ENCODE data around the gene SAFB. TPM values are rescaled to one million over a fixed set of nuclear protein-coding genes. Genes with fewer than 3 reads are reported as not detected.
A peak's percentile ranks its signal among the peaks of the same experiment; 100 is the strongest.

Gene SAFB
- total and polyA plus RNA-seq, 7 donors = 51.3 to 88.9 (median 62.1) TPM

DNA sequence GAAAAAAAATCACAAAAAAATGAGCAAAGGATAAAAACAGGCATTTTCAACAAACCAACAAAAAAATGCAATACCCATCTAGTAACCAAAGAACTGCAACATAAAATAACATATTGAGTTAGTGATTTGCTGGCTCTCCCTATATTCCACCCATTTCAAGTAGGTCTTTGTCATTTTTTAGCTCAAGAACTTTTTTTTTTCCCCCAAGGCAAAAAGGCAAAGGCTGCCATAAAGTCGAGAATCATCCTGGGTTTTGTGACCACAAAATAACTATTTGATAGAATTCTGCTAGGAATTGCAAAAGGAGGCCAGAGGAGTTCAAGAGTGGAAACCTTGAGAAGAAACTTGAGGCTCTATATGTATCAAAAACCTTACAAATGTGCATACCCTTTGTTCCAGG, 5.8 kb upstream of the SAFB start:
- intact Hi-C loops (cut with DNase I) = no loop called here
- peaks cover 25 to 91% of the 10 kb centered on the region in 2 donors for H3K36me3 ChIP-seq (ENCODE audit: insufficient read depth in 1 of 2, low read depth in 1 of 2)
- WGBS, 3 donors = 84 to 92% (median 91%) methylated on average over 1 of the region's 1 CpG
- H3K27ac ChIP-seq = no peak overlapping the region
- no peak for ATAC-seq
- H3K4me3 ChIP-seq = no peak overlapping the region
- TF ChIP-seq, protein P1, sequence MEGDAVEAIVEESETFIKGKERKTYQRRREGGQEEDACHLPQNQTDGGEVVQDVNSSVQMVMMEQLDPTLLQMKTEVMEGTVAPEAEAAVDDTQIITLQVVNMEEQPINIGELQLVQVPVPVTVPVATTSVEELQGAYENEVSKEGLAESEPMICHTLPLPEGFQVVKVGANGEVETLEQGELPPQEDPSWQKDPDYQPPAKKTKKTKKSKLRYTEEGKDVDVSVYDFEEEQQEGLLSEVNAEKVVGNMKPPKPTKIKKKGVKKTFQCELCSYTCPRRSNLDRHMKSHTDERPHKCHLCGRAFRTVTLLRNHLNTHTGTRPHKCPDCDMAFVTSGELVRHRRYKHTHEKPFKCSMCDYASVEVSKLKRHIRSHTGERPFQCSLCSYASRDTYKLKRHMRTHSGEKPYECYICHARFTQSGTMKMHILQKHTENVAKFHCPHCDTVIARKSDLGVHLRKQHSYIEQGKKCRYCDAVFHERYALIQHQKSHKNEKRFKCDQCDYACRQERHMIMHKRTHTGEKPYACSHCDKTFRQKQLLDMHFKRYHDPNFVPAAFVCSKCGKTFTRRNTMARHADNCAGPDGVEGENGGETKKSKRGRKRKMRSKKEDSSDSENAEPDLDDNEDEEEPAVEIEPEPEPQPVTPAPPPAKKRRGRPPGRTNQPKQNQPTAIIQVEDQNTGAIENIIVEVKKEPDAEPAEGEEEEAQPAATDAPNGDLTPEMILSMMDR (IDR thresholded peaks at IDR 0.05) = no peak
- no peaks in the 10 kb centered on the region for H3K27me3 ChIP-seq (ENCODE audit: insufficient read depth in 3 of 3, low read length in 2 of 3)
- DNase-seq = no peak
- peaks cover 40% of the 10 kb centered on the region for H3K4me1 ChIP-seq
- no peaks in the 10 kb centered on the region for H3K9me3 ChIP-seq

DNA sequence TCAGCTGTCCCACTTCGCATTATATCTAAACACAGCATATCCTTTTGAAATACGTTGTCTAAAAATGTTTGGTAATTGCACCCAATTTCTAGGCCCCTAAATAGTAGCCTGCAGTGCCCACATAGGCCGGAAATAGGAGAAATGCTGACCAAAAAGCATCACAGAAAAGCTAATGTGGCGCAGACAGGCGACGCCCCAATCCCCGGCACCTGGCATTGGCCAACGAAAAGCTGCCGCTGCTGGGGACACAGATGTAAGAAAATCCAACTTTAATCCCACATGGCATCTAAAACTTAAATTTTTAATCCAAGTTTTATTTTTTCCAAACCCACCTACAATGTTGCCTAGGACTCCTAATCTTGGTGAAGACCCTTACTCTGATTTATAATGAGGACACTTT, 4.3 kb upstream of the SAFB start:
- Histone ChIP-seq H3K27ac (peak overlapping the region; percentile 11), H3K36me3 (ENCODE audit: insufficient read depth in 1 of 2, low read depth in 1 of 2) (peaks cover 12 to 76% of the 10 kb centered on the region in 2 donors), H3K4me1 (peaks cover 40% of the 10 kb centered on the region), H3K9me3 (no peaks in the 10 kb centered on the region), H3K4me3 (peak overlapping the region; percentile 5), H3K27me3 (ENCODE audit: insufficient read depth in 3 of 3, low read length in 2 of 3) (no peaks in the 10 kb centered on the region)
- intact Hi-C loops (cut with DNase I) = no loop called here
- TF ChIP-seq, protein P1 (IDR thresholded peaks at IDR 0.05) = no peak
- no peak for DNase-seq
- ATAC-seq = no peak
- 35 to 60% (median 38%) methylated on average over 9 of the region's 9 CpGs for WGBS, 3 donors

DNA sequence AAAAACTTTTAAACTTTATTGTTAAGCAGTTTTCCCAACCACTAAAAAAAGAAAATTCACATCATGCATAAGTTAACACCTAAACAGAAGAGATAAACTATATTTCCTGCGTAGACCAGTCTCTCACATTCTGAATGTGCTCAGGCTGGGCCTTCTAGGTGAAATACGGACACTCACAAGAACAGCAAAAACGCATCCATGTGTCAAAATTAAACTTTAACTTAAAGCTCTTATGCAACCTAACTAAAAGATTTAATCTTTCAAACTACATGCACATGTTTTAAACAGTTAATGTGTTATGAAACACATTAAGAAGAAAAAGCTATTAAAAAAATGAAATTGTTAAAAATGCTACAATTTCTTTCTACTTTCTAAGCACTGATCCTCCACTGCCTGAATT, 2.9 kb upstream of the SAFB start:
- no peak for ATAC-seq
- H3K4me1 ChIP-seq = peaks cover 47% of the 10 kb centered on the region
- 75 to 89% (median 77%) methylated on average over 3 of the region's 3 CpGs for WGBS, 3 donors
- no peaks in the 10 kb centered on the region for H3K9me3 ChIP-seq
- H3K36me3 ChIP-seq (ENCODE audit: insufficient read depth in 1 of 2, low read depth in 1 of 2) = peaks cover 8 to 63% of the 10 kb centered on the region in 2 donors
- H3K27ac ChIP-seq = peak overlapping the region; percentile 13
- TF ChIP-seq, protein P1 (IDR thresholded peaks at IDR 0.05) = no peak
- DNase-seq = no peak
- H3K27me3 ChIP-seq (ENCODE audit: insufficient read depth in 3 of 3, low read length in 2 of 3) = no peaks in the 10 kb centered on the region
- H3K4me3 ChIP-seq = peak overlapping the region; percentile 98
- intact Hi-C loops (cut with DNase I) = loop anchor here in 1 of 2 donors (5.0 to 10.0 kb wide), 2 partner anchors 65 to 97 kb away; partner anchors contain the start of genes HSD11B1L and MICOS13

DNA sequence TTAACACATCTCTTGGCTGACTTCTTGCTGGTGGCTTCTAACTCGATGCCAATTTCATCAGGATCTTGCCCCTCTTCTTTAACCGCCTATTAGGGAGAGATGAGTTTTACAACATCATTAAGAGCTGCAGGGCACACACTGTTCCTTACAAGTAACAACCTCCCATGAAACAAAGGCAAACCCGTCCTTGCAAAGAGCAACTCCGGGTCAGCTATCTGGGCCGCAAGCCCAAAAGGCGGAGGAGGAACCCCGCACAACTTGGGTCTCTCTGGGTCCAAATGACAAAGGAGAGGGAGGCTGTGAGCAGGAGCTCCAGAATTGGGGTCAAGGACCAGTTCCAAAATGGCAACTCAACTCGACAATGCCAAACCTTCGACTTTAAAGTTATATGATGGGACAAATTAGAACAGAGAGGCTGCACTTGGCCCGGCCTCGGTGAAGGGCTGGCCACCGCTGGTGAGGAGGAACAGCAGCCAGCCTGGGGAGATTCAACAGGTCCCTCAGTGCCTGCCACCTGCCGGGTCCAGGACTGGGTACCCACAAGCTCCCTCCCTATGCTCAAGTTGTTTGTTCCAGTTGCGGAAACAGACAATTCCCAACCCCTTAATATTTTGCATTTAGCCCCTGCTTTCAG, 1.5 kb upstream of the SAFB start:
- Histone ChIP-seq H3K9me3 (no peaks in the 10 kb centered on the region), H3K4me1 (peaks cover 62% of the 10 kb centered on the region), H3K27ac (peak overlapping the region; percentile 89), H3K36me3 (ENCODE audit: insufficient read depth in 1 of 2, low read depth in 1 of 2) (peaks cover 3 to 63% of the 10 kb centered on the region in 2 donors), H3K27me3 (ENCODE audit: insufficient read depth in 3 of 3, low read length in 2 of 3) (no peaks in the 10 kb centered on the region), H3K4me3 (peak overlapping the region; percentile 98)
- TF ChIP-seq, protein P1 (IDR thresholded peaks at IDR 0.05) = no peak
- WGBS, 3 donors = 12 to 22% (median 16%) methylated on average over 14 of the region's 14 CpGs
- ATAC-seq = no peak
- intact Hi-C loops (cut with DNase I) = loop anchor here in 1 of 2 donors (5.0 to 10.0 kb wide), 2 partner anchors 63 to 96 kb away; partner anchors contain the start of genes HSD11B1L and MICOS13
- peak in 1 of 2 donors; percentile 64 for DNase-seq

Data from psoas muscle (tissue), 8 donors.